WERI-Rb-1 (cell line): Measurements from ENCODE around the gene PNPLA2.

Source experiments
- DNase-seq: peaks from one replicate; pipeline ENCODE4 v3.0.0-alpha.2; 2020
- H3K27ac ChIP-seq: fragments of 250-450 bp; sonication (Bioruptor Pico); 2 replicates; pipeline ENCODE4 v1.5.1; 2020; ENCODE audit warnings: mild to moderate bottlenecking, moderate library complexity
- H3K27me3 ChIP-seq: fragments of 250-450 bp; sonication (Bioruptor Pico); 2 replicates; pipeline ENCODE4 v1.5.1; 2021; ENCODE audit warnings: mild to moderate bottlenecking, low read depth, moderate library complexity; ENCODE audit not compliant: insufficient read depth, severe bottlenecking
- H3K36me3 ChIP-seq: fragments of 250-450 bp; sonication (Bioruptor Pico); 2 replicates; pipeline ENCODE4 v1.5.1; 2020; ENCODE audit warnings: mild to moderate bottlenecking, moderate library complexity
- H3K4me3 ChIP-seq: 2 replicates; pipeline ENCODE4 v1.5.1; 2011; ENCODE audit warnings: low read depth, mild to moderate bottlenecking, control low read depth, low read length
- H3K9me3 ChIP-seq: fragments of 250-450 bp; sonication (Bioruptor Pico); 2 replicates; pipeline ENCODE4 v1.5.1; 2021; ENCODE audit warnings: mild to moderate bottlenecking, moderate library complexity; ENCODE audit not compliant: severe bottlenecking
- TF ChIP-seq, protein P1 (sequence below): IDR thresholded peaks from 2 replicates; pipeline ENCODE4 v1.5.1; 2011; ENCODE audit warnings: low read depth, mild to moderate bottlenecking, control low read depth, inconsistent platforms, low read length

Gene PNPLA2

DNA sequence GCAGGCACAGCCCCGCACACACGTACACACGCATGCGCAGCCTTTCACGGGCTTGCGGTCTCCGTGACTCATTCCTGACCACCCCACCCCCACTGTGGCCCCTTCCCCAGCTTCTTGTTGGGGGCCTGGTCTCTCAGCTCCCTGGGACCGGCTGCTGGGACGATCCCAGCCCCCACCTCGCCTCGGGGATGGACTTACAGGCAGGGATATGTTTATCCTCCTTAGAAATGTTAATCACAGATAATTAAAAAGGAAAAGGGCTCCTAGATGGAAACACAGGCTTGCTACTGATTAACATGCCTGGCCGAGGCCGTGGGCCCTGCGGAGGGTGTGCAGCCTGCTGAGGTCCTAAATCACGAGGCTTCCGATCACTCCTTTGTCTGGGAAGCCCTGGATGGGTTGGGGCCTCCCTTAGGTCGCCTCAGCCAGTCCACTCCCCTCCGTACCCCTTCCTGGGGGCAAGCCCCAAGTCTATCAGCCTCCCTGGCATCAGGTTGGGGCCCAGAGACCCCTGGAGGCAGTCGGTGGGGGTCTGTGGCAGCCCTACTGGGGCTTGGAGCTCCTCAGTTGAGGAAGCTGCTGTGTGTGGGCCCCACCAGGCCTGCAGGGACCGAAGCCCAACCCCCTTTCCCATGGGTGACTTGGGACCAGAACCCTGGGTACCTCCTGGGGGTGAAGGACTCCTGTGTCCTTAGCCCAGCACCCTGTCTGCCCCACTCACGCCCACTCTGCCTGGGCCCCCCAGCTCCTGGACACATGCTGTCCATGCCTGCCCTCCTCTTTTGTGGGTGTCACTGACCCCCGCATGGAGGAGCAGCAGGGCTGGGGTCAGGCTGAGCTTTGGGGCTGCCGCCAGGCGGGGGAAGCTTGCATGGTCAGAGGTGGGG is 44.6 kb downstream of the PNPLA2 start:
- H3K9me3 ChIP-seq, result no peaks in the 10 kb centered on the region
- H3K4me3 ChIP-seq, result peak overlapping the region; percentile 42
- DNase-seq, result peak; percentile 63
- peaks cover 22% of the 10 kb centered on the region for H3K36me3 ChIP-seq
- H3K27ac ChIP-seq, result peak overlapping the region; percentile 82
- TF ChIP-seq, protein P1, sequence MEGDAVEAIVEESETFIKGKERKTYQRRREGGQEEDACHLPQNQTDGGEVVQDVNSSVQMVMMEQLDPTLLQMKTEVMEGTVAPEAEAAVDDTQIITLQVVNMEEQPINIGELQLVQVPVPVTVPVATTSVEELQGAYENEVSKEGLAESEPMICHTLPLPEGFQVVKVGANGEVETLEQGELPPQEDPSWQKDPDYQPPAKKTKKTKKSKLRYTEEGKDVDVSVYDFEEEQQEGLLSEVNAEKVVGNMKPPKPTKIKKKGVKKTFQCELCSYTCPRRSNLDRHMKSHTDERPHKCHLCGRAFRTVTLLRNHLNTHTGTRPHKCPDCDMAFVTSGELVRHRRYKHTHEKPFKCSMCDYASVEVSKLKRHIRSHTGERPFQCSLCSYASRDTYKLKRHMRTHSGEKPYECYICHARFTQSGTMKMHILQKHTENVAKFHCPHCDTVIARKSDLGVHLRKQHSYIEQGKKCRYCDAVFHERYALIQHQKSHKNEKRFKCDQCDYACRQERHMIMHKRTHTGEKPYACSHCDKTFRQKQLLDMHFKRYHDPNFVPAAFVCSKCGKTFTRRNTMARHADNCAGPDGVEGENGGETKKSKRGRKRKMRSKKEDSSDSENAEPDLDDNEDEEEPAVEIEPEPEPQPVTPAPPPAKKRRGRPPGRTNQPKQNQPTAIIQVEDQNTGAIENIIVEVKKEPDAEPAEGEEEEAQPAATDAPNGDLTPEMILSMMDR, result no peak
- no peaks in the 10 kb centered on the region for H3K27me3 ChIP-seq

DNA sequence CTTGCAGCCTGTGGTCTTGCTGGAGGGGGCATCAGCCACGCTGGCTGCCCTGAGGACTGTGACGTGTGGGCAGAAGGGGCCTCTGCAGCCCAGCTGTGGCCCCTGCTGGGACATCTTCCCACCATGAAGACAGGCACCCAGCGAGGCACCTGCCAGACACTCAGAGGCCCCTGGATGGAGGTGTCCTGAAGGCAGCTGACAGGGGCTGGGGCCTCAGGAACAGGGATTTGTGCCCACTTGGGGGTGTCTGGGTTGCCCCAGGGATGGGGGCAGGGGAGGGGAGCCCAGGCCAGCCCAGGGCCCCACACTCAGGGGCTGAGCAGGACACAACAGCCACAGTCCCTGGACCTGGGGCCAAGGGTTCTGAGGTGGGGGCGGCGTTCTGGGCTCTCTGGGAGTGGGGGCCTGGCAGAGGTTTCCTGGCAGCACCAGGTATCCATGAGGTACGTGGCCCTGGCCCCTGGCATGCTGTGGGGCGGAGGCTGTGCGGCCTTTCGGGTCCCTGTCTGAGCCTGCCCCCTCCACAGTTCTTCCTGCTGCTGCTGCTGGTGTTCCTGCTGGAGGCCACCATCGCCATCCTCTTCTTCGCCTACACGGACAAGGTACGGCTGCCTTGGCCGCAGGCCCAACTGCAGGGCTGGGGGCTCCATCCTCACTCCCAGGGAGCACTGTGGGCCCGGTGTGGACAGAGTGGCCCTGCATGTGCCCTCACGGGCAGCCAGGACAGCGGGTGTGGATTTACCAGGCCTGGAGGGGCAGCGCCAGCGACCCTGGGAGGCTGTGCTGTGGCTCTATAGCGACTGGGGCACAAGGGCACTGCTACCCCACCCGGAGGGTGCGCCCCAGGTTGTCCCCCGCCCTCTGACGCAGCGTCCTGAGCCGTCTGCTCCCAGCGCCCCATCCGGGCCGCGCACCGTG is 45.5 kb downstream of the PNPLA2 start:
- no peaks in the 10 kb centered on the region for H3K9me3 ChIP-seq
- DNase-seq, result no peak
- H3K36me3 ChIP-seq, result peaks cover 22% of the 10 kb centered on the region
- H3K4me3 ChIP-seq, result no peak overlapping the region
- peak overlapping the region; percentile 82 for H3K27ac ChIP-seq
- TF ChIP-seq, protein P1, result no peak
- no peaks in the 10 kb centered on the region for H3K27me3 ChIP-seq

DNA sequence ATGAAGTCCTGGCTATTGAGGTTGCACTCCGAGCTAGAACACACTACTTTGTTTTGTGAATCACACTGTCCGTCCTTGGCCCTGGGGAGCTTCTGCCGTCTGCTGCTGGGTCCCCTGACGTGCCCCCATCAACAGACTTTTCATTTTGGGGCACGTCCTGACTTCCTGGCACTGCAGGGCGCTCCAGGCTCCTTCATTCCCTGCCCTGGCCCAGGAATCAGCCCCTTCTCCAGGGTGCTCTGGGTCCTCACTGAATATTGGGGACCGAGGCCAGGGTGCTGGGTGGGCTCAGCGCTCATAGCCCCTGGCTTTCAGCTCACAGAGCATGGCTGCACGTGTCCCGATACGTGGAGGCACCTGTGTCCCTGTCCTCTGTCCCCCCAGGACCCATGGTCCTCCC is 46.2 kb downstream of the PNPLA2 start:
- no peaks in the 10 kb centered on the region for H3K27me3 ChIP-seq
- peaks cover 27% of the 10 kb centered on the region for H3K36me3 ChIP-seq
- H3K9me3 ChIP-seq, result no peaks in the 10 kb centered on the region
- H3K27ac ChIP-seq, result no peak overlapping the region; the same call in 1 of the 2 replicates
- H3K4me3 ChIP-seq, result no peak overlapping the region
- TF ChIP-seq, protein P1, result no peak
- no peak for DNase-seq

DNA sequence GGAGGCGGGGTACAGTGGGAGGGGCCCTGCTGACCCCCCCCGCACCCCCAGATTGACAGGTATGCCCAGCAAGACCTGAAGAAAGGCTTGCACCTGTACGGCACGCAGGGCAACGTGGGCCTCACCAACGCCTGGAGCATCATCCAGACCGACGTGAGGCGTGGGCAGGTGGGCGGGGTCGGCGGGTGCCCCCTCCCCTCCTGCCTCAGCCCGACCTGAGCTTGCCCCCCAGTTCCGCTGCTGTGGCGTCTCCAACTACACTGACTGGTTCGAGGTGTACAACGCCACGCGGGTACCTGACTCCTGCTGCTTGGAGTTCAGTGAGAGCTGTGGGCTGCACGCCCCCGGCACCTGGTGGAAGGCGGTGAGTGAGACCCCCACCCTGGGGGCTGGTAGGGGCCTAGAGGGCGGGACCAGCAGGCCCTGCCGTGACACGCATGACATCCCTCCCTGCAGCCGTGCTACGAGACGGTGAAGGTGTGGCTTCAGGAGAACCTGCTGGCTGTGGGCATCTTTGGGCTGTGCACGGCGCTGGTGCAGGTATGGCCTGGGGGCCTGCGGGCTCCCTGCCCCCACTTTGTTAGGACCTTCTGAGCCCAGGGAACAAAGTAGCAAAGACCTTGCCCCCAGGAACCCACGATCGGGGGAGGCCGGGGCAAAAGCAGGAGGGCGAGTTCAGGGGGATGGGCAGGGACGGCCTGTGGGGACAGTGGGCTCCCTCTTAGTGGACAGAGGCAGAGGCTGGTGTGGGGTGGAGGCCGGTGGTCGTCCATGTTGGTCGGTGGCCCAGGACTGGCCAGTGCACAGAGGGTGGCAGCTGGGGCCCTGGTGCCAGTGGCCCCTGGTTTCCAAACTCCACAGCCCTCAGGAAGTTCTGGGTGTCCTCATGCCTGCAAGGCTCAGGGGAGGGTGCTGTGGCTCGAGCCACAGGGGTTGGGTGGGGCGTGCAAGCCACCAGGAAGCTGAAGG is 47.0 kb downstream of the PNPLA2 start:
- TF ChIP-seq, protein P1, result no peak
- Histone ChIP-seq H3K36me3 (peaks cover 27% of the 10 kb centered on the region), H3K27ac (no peak overlapping the region), H3K27me3 (no peaks in the 10 kb centered on the region), H3K4me3 (no peak overlapping the region), H3K9me3 (no peaks in the 10 kb centered on the region)
- DNase-seq, result no peak

DNA sequence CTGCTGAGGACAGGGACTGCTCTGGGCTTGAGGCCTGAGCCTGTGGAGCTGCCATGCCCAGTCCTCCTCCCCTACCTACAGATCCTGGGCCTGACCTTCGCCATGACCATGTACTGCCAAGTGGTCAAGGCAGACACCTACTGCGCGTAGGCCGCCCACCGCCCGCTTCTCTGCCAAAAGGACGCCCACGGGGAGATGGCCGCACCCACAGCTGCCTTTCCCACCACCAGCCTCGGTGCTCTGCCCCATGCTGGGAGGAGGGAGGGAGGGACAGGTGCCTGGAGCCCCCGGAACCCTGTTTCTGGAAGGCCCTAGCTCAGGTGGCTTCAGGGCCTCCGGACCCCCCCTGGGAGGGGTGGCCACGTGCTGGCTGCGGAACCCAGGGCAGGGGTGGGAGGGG is 47.8 kb downstream of the PNPLA2 start:
- Histone ChIP-seq H3K27me3 (no peaks in the 10 kb centered on the region), H3K36me3 (peaks cover 27% of the 10 kb centered on the region), H3K4me3 (no peak overlapping the region), H3K27ac (no peak overlapping the region), H3K9me3 (no peaks in the 10 kb centered on the region)
- TF ChIP-seq, protein P1, result no peak
- no peak for DNase-seq
